ENCODE results near the gene JARID2.

Gene JARID2

GRCh38 chr6:15512126-15512525 lies 266.3 kb downstream of the JARID2 start:
- TF ChIP-seq EZH2 (IDR thresholded peaks at IDR 0.05) = no peak
- 0 out of 2 replicates have a peak, but pooled peaks have one; percentile 2 for TF ChIP-seq POLR2AphosphoS5 (IDR thresholded peaks at IDR 0.05; ENCODE audit: borderline replicate concordance, low read depth, low read length)
- TF ChIP-seq FOXP2 (optimal IDR thresholded peaks at IDR 0.05; ENCODE audit: control extremely low read depth, extremely low read length, insufficient read depth) = no peak
- H3K36me3 ChIP-seq (ENCODE audit: insufficient read depth, low read length) = peaks cover 98% of the 10 kb centered on the region
- 0 out of 2 replicates have a peak overlapping the region, but pooled peaks have one; percentile 3 for H3K27ac ChIP-seq
- DNase-seq (ENCODE audit: low read depth, low spot score) = no peak
- H3K9me3 ChIP-seq (ENCODE audit: low read depth, low read length) = no peaks in the 10 kb centered on the region
- H3K4me3 ChIP-seq = no peak overlapping the region
- no peak overlapping the region for H3K9ac ChIP-seq (ENCODE audit: insufficient read length)

- Histone ChIP-seq H3K4me3 (no peak overlapping the region), H3K27ac (0 out of 2 replicates have a peak overlapping the region, but pooled peaks have one; percentile 3), H3K9me3 (ENCODE audit: low read depth, low read length) (no peaks in the 10 kb centered on the region), H3K36me3 (ENCODE audit: insufficient read depth, low read length) (peaks cover 98% of the 10 kb centered on the region), H3K9ac (ENCODE audit: insufficient read length) (no peak overlapping the region)
- no peak for DNase-seq (ENCODE audit: low read depth, low spot score)
- TF ChIP-seq POLR2AphosphoS5 (IDR thresholded peaks at IDR 0.05; ENCODE audit: borderline replicate concordance, low read depth, low read length) = no peak
Observed at GRCh38 chr6:15512721-15513120, 266.9 kb downstream of the JARID2 start.

GRCh38 chr6:15513131-15513771 lies 267.4 kb downstream of the JARID2 start:
- Histone ChIP-seq H3K27ac (no peak overlapping the region), H3K36me3 (ENCODE audit: insufficient read depth, low read length) (peaks cover 98% of the 10 kb centered on the region), H3K4me3 (no peak overlapping the region), H3K9ac (ENCODE audit: insufficient read length) (no peak overlapping the region), H3K9me3 (ENCODE audit: low read depth, low read length) (no peaks in the 10 kb centered on the region)
- no peak for TF ChIP-seq FOXP2 (optimal IDR thresholded peaks at IDR 0.05; ENCODE audit: control extremely low read depth, extremely low read length, insufficient read depth)
- TF ChIP-seq EZH2 (IDR thresholded peaks at IDR 0.05) = no peak
- no peak for TF ChIP-seq POLR2AphosphoS5 (IDR thresholded peaks at IDR 0.05; ENCODE audit: borderline replicate concordance, low read depth, low read length)
- DNase-seq (ENCODE audit: low read depth, low spot score) = no peak

- no peaks in the 10 kb centered on the region for H3K9me3 ChIP-seq (ENCODE audit: low read depth, low read length)
- no peak overlapping the region for H3K9ac ChIP-seq (ENCODE audit: insufficient read length)
- peaks cover 97% of the 10 kb centered on the region for H3K36me3 ChIP-seq (ENCODE audit: insufficient read depth, low read length)
- H3K27ac ChIP-seq = no peak overlapping the region
- TF ChIP-seq POLR2AphosphoS5 (IDR thresholded peaks at IDR 0.05; ENCODE audit: borderline replicate concordance, low read depth, low read length) = no peak
- TF ChIP-seq FOXP2 (optimal IDR thresholded peaks at IDR 0.05; ENCODE audit: control extremely low read depth, extremely low read length, insufficient read depth) = no peak
- no peak for TF ChIP-seq EZH2 (IDR thresholded peaks at IDR 0.05)
- no peak overlapping the region for H3K4me3 ChIP-seq
- no peak for DNase-seq (ENCODE audit: low read depth, low spot score)
Observed at GRCh38 chr6:15513801-15514711, 268.2 kb downstream of the JARID2 start.

GRCh38 chr6:15515226-15515625 lies 269.4 kb downstream of the JARID2 start:
- TF ChIP-seq EZH2 (IDR thresholded peaks at IDR 0.05) (no peak), POLR2AphosphoS5 (IDR thresholded peaks at IDR 0.05; ENCODE audit: borderline replicate concordance, low read depth, low read length) (no peak)
- Histone ChIP-seq H3K9me3 (ENCODE audit: low read depth, low read length) (no peaks in the 10 kb centered on the region), H3K9ac (ENCODE audit: insufficient read length) (no peak overlapping the region), H3K36me3 (ENCODE audit: insufficient read depth, low read length) (peaks cover 95% of the 10 kb centered on the region), H3K4me3 (no peak overlapping the region), H3K27ac (no peak overlapping the region)
- no peak for DNase-seq (ENCODE audit: low read depth, low spot score)

- no peak overlapping the region for H3K4me3 ChIP-seq
- no peak overlapping the region for H3K9ac ChIP-seq (ENCODE audit: insufficient read length)
- TF ChIP-seq EZH2 (IDR thresholded peaks at IDR 0.05) (no peak), POLR2AphosphoS5 (IDR thresholded peaks at IDR 0.05; ENCODE audit: borderline replicate concordance, low read depth, low read length) (no peak), FOXP2 (optimal IDR thresholded peaks at IDR 0.05; ENCODE audit: control extremely low read depth, extremely low read length, insufficient read depth) (no peak)
- H3K9me3 ChIP-seq (ENCODE audit: low read depth, low read length) = no peaks in the 10 kb centered on the region
- no peak for DNase-seq (ENCODE audit: low read depth, low spot score)
- H3K27ac ChIP-seq = no peak overlapping the region
- peaks cover 95% of the 10 kb centered on the region for H3K36me3 ChIP-seq (ENCODE audit: insufficient read depth, low read length)
Observed at GRCh38 chr6:15515660-15516375, 269.9 kb downstream of the JARID2 start.

GRCh38 chr6:15516378-15516777 lies 270.5 kb downstream of the JARID2 start:
- no peak for TF ChIP-seq FOXP2 (optimal IDR thresholded peaks at IDR 0.05; ENCODE audit: control extremely low read depth, extremely low read length, insufficient read depth)
- no peak for TF ChIP-seq POLR2AphosphoS5 (IDR thresholded peaks at IDR 0.05; ENCODE audit: borderline replicate concordance, low read depth, low read length)
- no peak for TF ChIP-seq EZH2 (IDR thresholded peaks at IDR 0.05)
- no peak overlapping the region for H3K4me3 ChIP-seq
- H3K36me3 ChIP-seq (ENCODE audit: insufficient read depth, low read length) = peaks cover 95% of the 10 kb centered on the region
- H3K9ac ChIP-seq (ENCODE audit: insufficient read length) = no peak overlapping the region
- DNase-seq (ENCODE audit: low read depth, low spot score) = no peak
- no peak overlapping the region for H3K27ac ChIP-seq
- no peaks in the 10 kb centered on the region for H3K9me3 ChIP-seq (ENCODE audit: low read depth, low read length)

GRCh38 chr6:15516923-15517560 lies 271.2 kb downstream of the JARID2 start:
- H3K4me3 ChIP-seq = no peak overlapping the region
- peaks cover 95% of the 10 kb centered on the region for H3K36me3 ChIP-seq (ENCODE audit: insufficient read depth, low read length)
- no peak overlapping the region for H3K27ac ChIP-seq
- no peak for DNase-seq (ENCODE audit: low read depth, low spot score)
- no peak overlapping the region for H3K9ac ChIP-seq (ENCODE audit: insufficient read length)
- no peaks in the 10 kb centered on the region for H3K9me3 ChIP-seq (ENCODE audit: low read depth, low read length)
- TF ChIP-seq POLR2AphosphoS5 (IDR thresholded peaks at IDR 0.05; ENCODE audit: borderline replicate concordance, low read depth, low read length) = no peak
- TF ChIP-seq FOXP2 (optimal IDR thresholded peaks at IDR 0.05; ENCODE audit: control extremely low read depth, extremely low read length, insufficient read depth) = no peak
- no peak for TF ChIP-seq EZH2 (IDR thresholded peaks at IDR 0.05)
